ENCODE measurements around the gene CD300LF. TPM values are rescaled to one million over a fixed set of nuclear protein-coding genes. Genes with fewer than 3 reads are reported as not detected.

Gene CD300LF
- total RNA-seq, 1 experiment from 2014 or later, result not detected

GRCh38 chr17:74757502-74757901 lies 44.8 kb upstream of the CD300LF start:
- H4K20me1 ChIP-seq (ENCODE audit: insufficient read depth), result peaks cover 16% of the 10 kb centered on the region
- peaks cover 52% of the 10 kb centered on the region for H3K79me2 ChIP-seq (ENCODE audit: low read depth)
- H3K4me3 ChIP-seq, result no peak overlapping the region
- BruUV-seq (replicated peaks), result no TSS peak
- TF ChIP-seq CTCF (conservative IDR thresholded peaks at IDR 0.05) (no peak), EZH2 (IDR thresholded peaks at IDR 0.05; ENCODE audit: low read depth) (no peak)
- H3K9me3 ChIP-seq (ENCODE audit: insufficient read depth, low read depth), result no peaks in the 10 kb centered on the region
- H2AFZ ChIP-seq, result no peak overlapping the region
- no peaks in the 10 kb centered on the region for H3K27me3 ChIP-seq (ENCODE audit: insufficient read depth, low read depth)
- no peak overlapping the region for H3K4me2 ChIP-seq
- CTCF ChIA-PET, result no interaction called here
- no peaks in the 10 kb centered on the region for H3K9me2 ChIP-seq (ENCODE audit: insufficient read depth)
- POLR2A ChIA-PET (ENCODE audit: unreplicated experiment), result interaction anchor here (0.6 kb wide), 2 partner anchors 255 to 333 kb away, joined by 3 read pairs; no protein-coding TSS in a partner anchor
- DNase-seq, result peak in 1 of 2 experiments; percentile 56
- H3K4me1 ChIP-seq (replicated peaks; ENCODE audit: insufficient read depth), result peaks cover 57% of the 10 kb centered on the region
- H3K36me3 ChIP-seq (ENCODE audit: low read depth), result peaks cover 3% of the 10 kb centered on the region; the same call in 1 of the 2 replicates
- H3F3A ChIP-seq (ENCODE audit: insufficient read depth, low read depth), result peaks cover 4% of the 10 kb centered on the region; the same call in 1 of the 2 replicates
- H3K27ac ChIP-seq, result no peak overlapping the region
- intact Hi-C loops (cut with micrococcal nuclease; ENCODE audit: unreplicated experiment), result no loop called here

- no peak overlapping the region for H3K4me3 ChIP-seq
- 0 out of 2 replicates have a peak overlapping the region, but pooled peaks have one; percentile 13 for H3K4me2 ChIP-seq
- CTCF ChIA-PET, result interaction anchor here (0.6 kb wide), 3 partner anchors 10 to 991 kb away, joined by 3 to 8 read pairs (median 7); no protein-coding TSS in a partner anchor
- no peaks in the 10 kb centered on the region for H3K27me3 ChIP-seq (ENCODE audit: insufficient read depth, low read depth)
- TF ChIP-seq EZH2 (IDR thresholded peaks at IDR 0.05; ENCODE audit: low read depth), result no peak
- no peak for TF ChIP-seq CTCF (conservative IDR thresholded peaks at IDR 0.05)
- peaks cover 61% of the 10 kb centered on the region for H3K4me1 ChIP-seq (replicated peaks; ENCODE audit: insufficient read depth)
- no TSS peak for BruUV-seq (replicated peaks)
- H3K27ac ChIP-seq, result no peak overlapping the region
- intact Hi-C loops (cut with micrococcal nuclease; ENCODE audit: unreplicated experiment), result no loop called here
- no peaks in the 10 kb centered on the region for H3K9me2 ChIP-seq (ENCODE audit: insufficient read depth)
- H3K79me2 ChIP-seq (ENCODE audit: low read depth), result peaks cover 58% of the 10 kb centered on the region
- peaks cover 4% of the 10 kb centered on the region; the same call in 1 of the 2 replicates for H3F3A ChIP-seq (ENCODE audit: insufficient read depth, low read depth)
- H3K9me3 ChIP-seq (ENCODE audit: insufficient read depth, low read depth), result no peaks in the 10 kb centered on the region
- DNase-seq, result no peak
- H2AFZ ChIP-seq, result no peak overlapping the region
- POLR2A ChIA-PET (ENCODE audit: unreplicated experiment), result no interaction called here
- H3K36me3 ChIP-seq (ENCODE audit: low read depth), result peaks cover 5% of the 10 kb centered on the region; the same call in 1 of the 2 replicates
- peaks cover 19% of the 10 kb centered on the region for H4K20me1 ChIP-seq (ENCODE audit: insufficient read depth)
Measured at GRCh38 chr17:74756891-74757290, 44.2 kb upstream of the CD300LF start.

GRCh38 chr17:74755533-74755932 lies 42.8 kb upstream of the CD300LF start:
- no peak overlapping the region for H3K4me3 ChIP-seq
- H3K27ac ChIP-seq, result no peak overlapping the region
- no peak for TF ChIP-seq CTCF (conservative IDR thresholded peaks at IDR 0.05)
- no peak for TF ChIP-seq EZH2 (IDR thresholded peaks at IDR 0.05; ENCODE audit: low read depth)
- H3K79me2 ChIP-seq (ENCODE audit: low read depth), result peaks cover 59% of the 10 kb centered on the region
- no peak for DNase-seq
- ChIA-PET POLR2A (ENCODE audit: unreplicated experiment) (no interaction called here), CTCF (interaction anchor here (0.6 kb wide), 1 partner anchor 678 kb away, joined by 3 read pairs; no protein-coding TSS in a partner anchor)
- H4K20me1 ChIP-seq (ENCODE audit: insufficient read depth), result peaks cover 25% of the 10 kb centered on the region
- peaks cover 66% of the 10 kb centered on the region for H3K4me1 ChIP-seq (replicated peaks; ENCODE audit: insufficient read depth)
- intact Hi-C loops (cut with micrococcal nuclease; ENCODE audit: unreplicated experiment), result no loop called here
- no peak overlapping the region for H2AFZ ChIP-seq
- H3K36me3 ChIP-seq (ENCODE audit: low read depth), result peaks cover 5% of the 10 kb centered on the region; the same call in 1 of the 2 replicates
- H3K9me3 ChIP-seq (ENCODE audit: insufficient read depth, low read depth), result no peaks in the 10 kb centered on the region
- no peak overlapping the region for H3K4me2 ChIP-seq
- no TSS peak for BruUV-seq (replicated peaks)
- no peaks in the 10 kb centered on the region for H3K9me2 ChIP-seq (ENCODE audit: insufficient read depth)
- no peaks in the 10 kb centered on the region for H3K27me3 ChIP-seq (ENCODE audit: insufficient read depth, low read depth)
- peaks cover 4% of the 10 kb centered on the region; the same call in 1 of the 2 replicates for H3F3A ChIP-seq (ENCODE audit: insufficient read depth, low read depth)
